ENCODE measurements around the gene PRG2.
"Not testable (repeated sequence)": the region's sequence is repeated elsewhere in the genome, so short reads cannot be mapped to it uniquely, and the experiment has no call there.

The PRG2 gene

DNA sequence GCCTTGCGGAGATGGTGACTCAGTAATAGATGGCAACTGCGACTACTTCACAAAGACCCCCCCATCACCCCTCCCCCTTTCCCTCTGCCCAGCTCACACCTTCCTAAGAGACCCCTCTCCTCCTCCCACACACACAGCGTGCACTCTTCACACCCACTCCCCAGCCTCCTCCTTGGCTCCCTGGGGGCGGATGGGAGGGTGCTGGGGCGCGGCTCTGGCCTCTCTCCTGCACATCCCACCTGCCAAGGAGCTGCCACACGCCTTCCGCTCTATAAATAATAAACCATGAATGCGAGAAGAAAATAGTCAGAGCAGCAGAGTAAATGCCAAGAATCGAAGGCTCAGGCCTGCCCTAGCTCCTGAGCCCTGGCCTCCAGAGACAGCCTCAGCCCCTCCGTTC is 47.7 kb downstream of the PRG2 start:
- Histone ChIP-seq H3K4me2 (no peak overlapping the region), H3K9me3 (no peaks in the 10 kb centered on the region), H3K9ac (no peak overlapping the region), H3K4me1 (peaks cover 6% of the 10 kb centered on the region; the same call in 1 of the 2 replicates), H3K27ac (no peak overlapping the region), H3K27me3 (no peaks in the 10 kb centered on the region), H4K20me1 (no peaks in the 10 kb centered on the region), H3K4me3 (no peak overlapping the region), H3K36me3 (no peaks in the 10 kb centered on the region)
- TF ChIP-seq Cebpa-rat (IDR thresholded peaks at IDR 0.05): no peak

DNA sequence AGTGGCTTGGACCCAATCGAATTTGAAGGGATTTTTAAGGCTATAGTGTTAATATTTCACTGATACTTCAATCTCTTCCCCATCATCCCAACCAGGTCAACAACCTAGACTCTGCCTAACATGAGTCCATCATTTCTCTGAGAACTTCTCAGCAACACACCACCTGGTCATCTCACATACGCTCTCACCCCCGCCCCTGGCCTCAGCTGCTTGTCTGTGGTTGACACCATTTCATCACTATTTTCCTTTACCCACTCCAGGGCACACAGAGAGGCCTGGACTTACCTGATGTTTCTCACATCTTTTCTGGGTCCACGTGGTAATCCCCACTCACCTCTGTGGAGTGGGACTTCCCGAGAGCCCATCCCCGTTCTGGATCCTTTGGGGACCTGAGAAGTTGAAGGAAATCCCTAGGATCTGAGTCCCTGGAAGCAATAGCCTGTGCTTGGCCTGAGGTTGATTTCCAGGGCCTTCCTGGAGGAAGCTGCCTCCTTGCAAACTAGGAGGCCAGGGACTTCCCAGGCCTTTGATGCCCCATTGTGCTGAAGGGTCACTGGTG is 49.1 kb downstream of the PRG2 start:
- Histone ChIP-seq H3K9ac (no peak overlapping the region), H3K27ac (no peak overlapping the region), H3K27me3 (no peaks in the 10 kb centered on the region), H3K9me3 (no peaks in the 10 kb centered on the region), H3K4me3 (no peak overlapping the region), H3K4me1 (peaks cover 12% of the 10 kb centered on the region), H4K20me1 (no peaks in the 10 kb centered on the region), H3K4me2 (no peak overlapping the region), H3K36me3 (no peaks in the 10 kb centered on the region)
- no peak for TF ChIP-seq Cebpa-rat (IDR thresholded peaks at IDR 0.05)

DNA sequence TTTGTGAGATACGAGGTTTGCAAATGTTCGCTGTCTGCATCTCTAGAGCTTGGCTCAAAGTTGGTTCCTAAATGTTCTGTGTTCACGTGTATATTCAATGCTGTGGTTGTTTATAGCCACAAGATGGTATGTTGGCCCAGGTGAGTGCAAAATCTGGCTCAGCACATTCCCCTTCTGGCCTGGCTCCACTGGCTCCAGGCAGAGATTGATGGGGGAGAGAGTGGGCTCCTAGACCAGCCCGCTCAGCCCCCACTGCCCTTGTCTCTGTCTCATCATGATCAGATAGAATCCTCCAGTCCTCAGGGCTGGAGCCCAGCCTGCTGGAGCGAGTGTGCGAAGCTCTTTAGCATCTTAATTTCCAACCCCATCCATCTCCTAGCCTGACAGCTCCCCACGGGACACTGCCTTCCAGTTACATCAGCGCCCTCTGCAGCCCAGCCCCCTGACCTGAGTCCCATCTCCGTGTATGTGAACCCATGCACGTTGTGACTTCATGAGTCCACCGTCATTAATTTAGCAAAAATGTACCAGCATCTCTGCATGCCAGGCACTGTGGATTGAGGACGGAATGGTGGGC is 50.3 kb downstream of the PRG2 start:
- H3K9ac ChIP-seq: no peak overlapping the region
- no peaks in the 10 kb centered on the region for H3K36me3 ChIP-seq
- H4K20me1 ChIP-seq: no peaks in the 10 kb centered on the region
- peaks cover 17% of the 10 kb centered on the region for H3K4me1 ChIP-seq
- no peaks in the 10 kb centered on the region for H3K27me3 ChIP-seq
- TF ChIP-seq Cebpa-rat (IDR thresholded peaks at IDR 0.05): no peak
- no peak overlapping the region for H3K4me2 ChIP-seq
- no peak overlapping the region for H3K4me3 ChIP-seq
- no peaks in the 10 kb centered on the region for H3K9me3 ChIP-seq
- no peak overlapping the region for H3K27ac ChIP-seq

DNA sequence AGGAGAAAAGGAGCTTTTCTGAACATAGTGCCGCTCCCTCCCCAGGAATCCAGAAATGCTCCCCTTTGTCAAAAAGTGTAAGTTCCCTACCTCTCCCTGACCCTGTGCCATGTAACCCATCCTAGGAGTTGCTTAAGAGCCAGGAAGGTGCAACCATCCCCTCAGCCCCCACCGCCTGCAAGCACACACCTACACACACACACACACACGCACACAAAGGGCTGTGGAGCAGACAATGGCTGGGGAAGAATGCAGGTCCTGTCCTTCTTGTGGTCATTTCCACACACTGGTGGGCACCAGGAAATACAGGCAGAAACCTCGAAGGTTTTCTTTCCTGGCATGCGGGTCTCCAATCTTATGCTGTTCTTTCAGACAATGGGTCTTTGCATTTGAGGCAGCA is 51.1 kb downstream of the PRG2 start:
- Histone ChIP-seq H3K4me2 (no peak overlapping the region), H3K9me3 (no peaks in the 10 kb centered on the region), H4K20me1 (peaks cover 1% of the 10 kb centered on the region; the same call in 1 of the 2 replicates), H3K4me1 (peaks cover 25% of the 10 kb centered on the region), H3K27ac (no peak overlapping the region), H3K9ac (no peak overlapping the region), H3K36me3 (peaks cover 2% of the 10 kb centered on the region; the same call in 1 of the 2 replicates), H3K27me3 (no peaks in the 10 kb centered on the region), H3K4me3 (no peak overlapping the region)
- TF ChIP-seq Cebpa-rat (IDR thresholded peaks at IDR 0.05): no peak

DNA sequence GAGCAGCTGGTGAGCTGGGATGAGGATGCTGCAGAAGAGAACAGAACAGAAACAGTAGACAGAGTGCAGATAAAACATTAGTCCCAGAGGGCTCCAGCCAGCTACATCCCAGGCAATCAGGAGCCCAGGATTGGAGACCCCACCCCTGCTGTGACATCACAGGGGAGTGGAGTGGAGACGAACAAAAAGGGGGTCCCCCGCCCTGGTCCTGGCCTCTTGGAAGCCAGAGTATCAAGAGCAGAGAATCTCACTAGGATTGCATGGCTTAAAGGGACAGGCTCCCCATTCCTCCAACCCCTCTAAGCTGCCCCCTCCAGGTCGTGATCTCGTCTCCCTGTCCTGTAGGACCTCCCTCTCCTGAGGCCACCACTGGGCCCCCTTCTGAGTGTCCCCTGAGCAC is 52.3 kb downstream of the PRG2 start, which contains the start of gene P2RX3:
Gene P2RX3 (plus strand): TSS at position 211 of the 400 bp plus-strand sequence. CDS start 199 bp downstream, outside the sequence.
- H3K36me3 ChIP-seq: peaks cover 14% of the 10 kb centered on the region
- H3K27me3 ChIP-seq: no peaks in the 10 kb centered on the region
- H3K27ac ChIP-seq: no peak within 1 kb of the TSS
- H3K9me3 ChIP-seq: no peaks in the 10 kb centered on the region
- no peak for TF ChIP-seq Cebpa-rat (IDR thresholded peaks at IDR 0.05)
- H3K4me2 ChIP-seq: no peak within 1 kb of the TSS
- H4K20me1 ChIP-seq: peaks cover 10% of the 10 kb centered on the region; the same call in 1 of the 2 replicates
- no peak within 1 kb of the TSS for H3K4me3 ChIP-seq
- H3K4me1 ChIP-seq: peaks cover 31% of the 10 kb centered on the region
- H3K9ac ChIP-seq: no peak within 1 kb of the TSS

DNA sequence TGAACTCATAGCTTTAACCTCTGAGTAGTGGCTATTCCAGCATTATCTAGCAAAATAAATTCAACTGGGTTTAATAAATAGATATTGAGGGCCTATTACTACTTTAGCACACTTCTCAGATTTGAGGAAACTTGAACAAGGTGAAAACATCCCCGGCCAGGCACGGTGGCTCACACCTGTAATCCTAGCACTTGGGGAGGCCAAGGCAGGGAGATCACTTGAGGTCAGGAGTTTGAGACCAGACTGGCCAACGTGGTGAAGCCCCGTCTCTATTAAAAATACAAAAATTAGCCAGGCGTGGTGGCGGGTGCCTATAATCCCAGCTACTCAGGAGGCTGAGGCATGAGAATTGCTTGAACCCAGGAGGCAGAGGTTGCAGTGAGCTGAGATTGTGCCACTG is 53.6 kb downstream of the PRG2 start:
- 0 out of 2 replicates have a peak overlapping the region, but pooled peaks have one; percentile 94 for H3K9ac ChIP-seq
- not testable (repeated sequence) for H3K27me3 ChIP-seq, H3K27ac ChIP-seq, H3K4me3 ChIP-seq, H3K9me3 ChIP-seq
- peak overlapping the region; percentile 72 for H3K4me2 ChIP-seq
- H4K20me1 ChIP-seq: peaks cover 23% of the 10 kb centered on the region; the same call in 1 of the 2 replicates
- peaks cover 33% of the 10 kb centered on the region for H3K4me1 ChIP-seq
- peaks cover 27% of the 10 kb centered on the region for H3K36me3 ChIP-seq

All from BLaER1 (cell line).